IPS DF 6.9 (cell line): ENCODE results near the gene NLRP5.
A peak's percentile ranks its signal among the peaks of the same experiment; 100 is the strongest.

Experiments
- DNase-seq: peaks from one replicate; pipeline ENCODE4 v3.0.0-alpha.2; 2013; ENCODE audit warnings: low read depth, low spot score
- H3K27ac ChIP-seq: one replicate; pipeline ENCODE4 v1.5.1; 2013; ENCODE audit warnings: low read length, control low read depth
- H3K27me3 ChIP-seq: 2 replicates; pipeline ENCODE4 v1.6.1; 2013; ENCODE audit warnings: mild to moderate bottlenecking, low read length; ENCODE audit not compliant: control insufficient read depth, insufficient read depth
- H3K36me3 ChIP-seq: 2 replicates; pipeline ENCODE4 v1.6.1; 2013; ENCODE audit warnings: low read length; ENCODE audit not compliant: control insufficient read depth, insufficient read depth
- H3K4me1 ChIP-seq: 2 replicates; pipeline ENCODE4 v1.6.1; 2013; ENCODE audit warnings: low read length; ENCODE audit not compliant: control insufficient read depth, insufficient read depth
- H3K4me3 ChIP-seq: 2 replicates; pipeline ENCODE4 v1.5.1; 2013; ENCODE audit warnings: mild to moderate bottlenecking, low read length
- H3K9me3 ChIP-seq: 2 replicates; pipeline ENCODE4 v1.6.1; 2013; ENCODE audit warnings: low read length, inconsistent platforms; ENCODE audit not compliant: control insufficient read depth, insufficient read depth
- WGBS: extraction: QIAGEN DNeasy Blood & Tissue Kit; methylation state at CpG from one replicate; pipeline ENCODE4 v1.1.7; 2013; ENCODE audit warnings: mixed read lengths, missing lambda C conversion rate; ENCODE audit not compliant: insufficient read length, insufficient coverage; 5-methylcytosine and 5-hydroxymethylcytosine counted together

Gene NLRP5

GRCh38 chr19:56069642-56070041 lies 83.1 kb downstream of the NLRP5 start:
- Histone ChIP-seq H3K4me1 (no peaks in the 10 kb centered on the region), H3K36me3 (no peaks in the 10 kb centered on the region), H3K27ac (no peak overlapping the region), H3K4me3 (no peak overlapping the region), H3K9me3 (0 out of 2 replicates have a peak, but pooled peaks cover under 1% of the 10 kb centered on the region), H3K27me3 (no peaks in the 10 kb centered on the region; the same call in 1 of the 2 replicates)
- no CpG with 5 or more reads among the region's 3 CpGs for WGBS
- DNase-seq: no peak

GRCh38 chr19:56071151-56071550 lies 84.6 kb downstream of the NLRP5 start:
- no peaks in the 10 kb centered on the region for H3K36me3 ChIP-seq
- DNase-seq: no peak
- no peak overlapping the region for H3K27ac ChIP-seq
- H3K4me3 ChIP-seq: no peak overlapping the region
- no peaks in the 10 kb centered on the region for H3K9me3 ChIP-seq
- no peaks in the 10 kb centered on the region for H3K4me1 ChIP-seq
- H3K27me3 ChIP-seq: no peaks in the 10 kb centered on the region; the same call in 1 of the 2 replicates
- WGBS: no CpG with 5 or more reads among the region's 4 CpGs

GRCh38 chr19:56076498-56076897 lies 89.9 kb downstream of the NLRP5 start:
- Histone ChIP-seq H3K4me3 (no peak overlapping the region), H3K27me3 (no peaks in the 10 kb centered on the region; the same call in 1 of the 2 replicates), H3K27ac (no peak overlapping the region), H3K36me3 (no peaks in the 10 kb centered on the region), H3K9me3 (no peaks in the 10 kb centered on the region), H3K4me1 (peaks cover 2% of the 10 kb centered on the region; the same call in 1 of the 2 replicates)
- WGBS: no CpG with 5 or more reads among the region's 5 CpGs
- DNase-seq: no peak

GRCh38 chr19:56079609-56080008 lies 93.0 kb downstream of the NLRP5 start:
- WGBS: no CpG with 5 or more reads among the region's 7 CpGs
- Histone ChIP-seq H3K4me3 (no peak overlapping the region), H3K9me3 (no peaks in the 10 kb centered on the region), H3K4me1 (peaks cover 2% of the 10 kb centered on the region; the same call in 1 of the 2 replicates), H3K27ac (no peak overlapping the region), H3K36me3 (no peaks in the 10 kb centered on the region), H3K27me3 (no peaks in the 10 kb centered on the region; the same call in 1 of the 2 replicates)
- no peak for DNase-seq

GRCh38 chr19:56080669-56081401 lies 94.3 kb downstream of the NLRP5 start:
- peak; percentile 70 for DNase-seq
- Histone ChIP-seq H3K27me3 (no peaks in the 10 kb centered on the region), H3K4me3 (peak overlapping the region; percentile 57; the same call in 1 of the 2 replicates), H3K4me1 (peaks cover 2% of the 10 kb centered on the region; the same call in 1 of the 2 replicates), H3K9me3 (no peaks in the 10 kb centered on the region), H3K27ac (no peak overlapping the region), H3K36me3 (no peaks in the 10 kb centered on the region)
- no CpG with 5 or more reads among the region's 36 CpGs for WGBS

DNA sequence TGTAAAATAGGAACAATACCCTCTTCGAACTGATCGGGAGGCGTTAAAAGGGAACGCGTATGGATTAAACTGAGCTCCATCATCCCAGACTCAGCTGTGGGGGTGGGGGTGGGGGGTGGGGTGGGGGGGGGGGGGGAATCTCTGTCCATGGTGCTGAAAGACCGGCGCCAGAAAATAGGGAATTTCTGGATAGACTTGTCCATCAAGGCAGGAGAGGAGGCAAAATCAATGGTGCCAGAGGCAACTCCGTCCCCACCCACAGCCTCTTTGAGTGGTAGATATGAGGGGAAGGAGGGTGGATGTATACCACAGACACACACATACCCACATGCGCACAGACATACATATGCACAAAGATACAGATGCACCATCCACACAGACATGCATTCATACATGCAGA lies 97.1 kb downstream of the NLRP5 start:
- no peaks in the 10 kb centered on the region for H3K9me3 ChIP-seq
- H3K27ac ChIP-seq: no peak overlapping the region
- WGBS: no CpG with 5 or more reads among the region's 9 CpGs
- H3K4me3 ChIP-seq: no peak overlapping the region
- H3K4me1 ChIP-seq: peaks cover 2% of the 10 kb centered on the region; the same call in 1 of the 2 replicates
- no peaks in the 10 kb centered on the region for H3K27me3 ChIP-seq
- DNase-seq: no peak
- peaks cover 6% of the 10 kb centered on the region; the same call in 1 of the 2 replicates for H3K36me3 ChIP-seq

DNA sequence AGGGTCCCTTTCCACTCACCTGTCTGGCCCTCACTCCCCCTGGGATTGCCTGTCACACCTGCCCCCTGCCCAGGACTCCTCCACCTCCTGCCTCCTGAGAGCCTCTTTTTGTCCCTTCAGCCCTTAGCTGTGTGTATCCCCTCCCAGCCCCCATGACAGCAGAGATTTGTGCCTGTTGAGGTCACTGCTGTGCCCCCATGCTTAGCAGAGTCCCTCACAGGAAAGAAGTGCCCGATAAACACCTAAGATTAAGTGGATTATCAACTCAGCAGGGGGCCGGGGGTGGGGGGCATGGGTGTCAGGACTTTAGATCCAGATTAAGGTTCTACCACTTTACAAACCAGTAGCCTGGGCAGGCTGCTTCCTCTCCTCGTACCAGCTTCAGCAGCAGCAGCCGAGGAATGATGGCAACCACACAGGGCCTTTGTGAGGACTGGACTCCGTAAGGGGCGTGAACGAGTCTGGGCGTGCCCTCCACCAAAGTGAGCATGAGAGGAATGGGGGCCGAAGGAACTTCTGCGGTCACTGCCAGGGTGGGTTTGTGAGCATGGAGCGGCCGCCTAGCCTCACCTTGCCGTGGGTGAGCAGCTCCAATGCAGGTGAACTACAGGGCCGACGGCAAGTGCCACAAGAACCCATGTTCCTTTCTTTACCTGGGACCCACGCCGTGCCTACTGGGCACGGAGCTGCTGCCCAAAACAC lies 98.4 kb downstream of the NLRP5 start:
- peaks cover 10% of the 10 kb centered on the region; the same call in 1 of the 2 replicates for H3K36me3 ChIP-seq
- no CpG with 5 or more reads among the region's 18 CpGs for WGBS
- no peaks in the 10 kb centered on the region for H3K9me3 ChIP-seq
- H3K27me3 ChIP-seq: no peaks in the 10 kb centered on the region
- H3K4me3 ChIP-seq: no peak overlapping the region
- H3K27ac ChIP-seq: no peak overlapping the region
- no peak for DNase-seq
- peaks cover 2% of the 10 kb centered on the region; the same call in 1 of the 2 replicates for H3K4me1 ChIP-seq

DNA sequence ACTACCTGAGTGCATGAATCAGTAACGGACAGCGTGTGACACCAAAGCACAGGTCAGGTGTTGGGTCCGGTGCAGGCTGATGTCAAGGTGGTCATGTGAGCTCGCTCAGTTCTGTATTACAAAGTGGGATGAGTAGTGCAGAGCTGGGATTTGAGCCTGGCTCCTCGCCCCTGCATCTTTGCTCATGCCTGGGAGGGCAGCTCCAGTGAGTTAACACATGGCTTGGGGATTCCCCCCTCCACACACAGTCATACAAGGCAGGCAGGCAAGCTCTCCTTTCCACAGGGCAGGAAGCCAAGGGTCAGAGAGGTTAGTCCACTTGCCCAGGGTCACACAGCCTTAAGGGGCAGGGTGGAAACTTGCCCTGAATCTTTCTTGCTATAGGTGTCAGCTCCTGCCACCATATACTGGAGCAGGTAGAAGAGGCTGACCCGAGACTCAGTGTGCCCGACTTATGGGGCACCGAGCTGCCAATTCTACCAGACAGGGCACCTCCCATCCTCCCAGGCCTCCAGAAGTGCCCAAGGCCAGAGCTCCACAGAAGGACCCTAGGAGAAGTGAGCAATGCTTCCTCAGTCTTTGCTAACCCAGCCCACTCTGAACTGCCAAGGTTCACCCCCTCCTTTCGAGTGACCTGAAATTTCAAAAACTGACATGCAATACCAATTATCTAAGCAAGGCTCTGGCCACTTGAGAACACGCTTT lies 99.1 kb downstream of the NLRP5 start:
- no peaks in the 10 kb centered on the region for H3K9me3 ChIP-seq
- no peak for DNase-seq
- H3K4me1 ChIP-seq: peaks cover 2% of the 10 kb centered on the region; the same call in 1 of the 2 replicates
- H3K27ac ChIP-seq: no peak overlapping the region
- H3K4me3 ChIP-seq: no peak overlapping the region
- H3K27me3 ChIP-seq: no peaks in the 10 kb centered on the region
- H3K36me3 ChIP-seq: peaks cover 10% of the 10 kb centered on the region; the same call in 1 of the 2 replicates
- WGBS: no CpG with 5 or more reads among the region's 10 CpGs

- no CpG with 5 or more reads among the region's 49 CpGs for WGBS
- Histone ChIP-seq H3K4me1 (no peaks in the 10 kb centered on the region; the same call in 1 of the 2 replicates), H3K27ac (no peak overlapping the region), H3K4me3 (no peak overlapping the region), H3K27me3 (no peaks in the 10 kb centered on the region), H3K9me3 (no peaks in the 10 kb centered on the region), H3K36me3 (peaks cover 10% of the 10 kb centered on the region; the same call in 1 of the 2 replicates)
- no peak for DNase-seq
Measured at GRCh38 chr19:56086671-56087430, 100.3 kb downstream of the NLRP5 start.
